SKM-1 treated with dmso at 0.1 percent for 144 hours (cell line): ENCODE results near the gene PTGFRN.
"Not testable (repeated sequence)": the region's sequence is repeated elsewhere in the genome, so short reads cannot be mapped to it uniquely, and the experiment has no call there.

Source experiments
- DNase-seq: peaks from one replicate; lab custom pipeline; 2025; ENCODE audit not compliant: unreplicated experiment; lab: John Stamatoyannopoulos, UW

PTGFRN gene

DNA sequence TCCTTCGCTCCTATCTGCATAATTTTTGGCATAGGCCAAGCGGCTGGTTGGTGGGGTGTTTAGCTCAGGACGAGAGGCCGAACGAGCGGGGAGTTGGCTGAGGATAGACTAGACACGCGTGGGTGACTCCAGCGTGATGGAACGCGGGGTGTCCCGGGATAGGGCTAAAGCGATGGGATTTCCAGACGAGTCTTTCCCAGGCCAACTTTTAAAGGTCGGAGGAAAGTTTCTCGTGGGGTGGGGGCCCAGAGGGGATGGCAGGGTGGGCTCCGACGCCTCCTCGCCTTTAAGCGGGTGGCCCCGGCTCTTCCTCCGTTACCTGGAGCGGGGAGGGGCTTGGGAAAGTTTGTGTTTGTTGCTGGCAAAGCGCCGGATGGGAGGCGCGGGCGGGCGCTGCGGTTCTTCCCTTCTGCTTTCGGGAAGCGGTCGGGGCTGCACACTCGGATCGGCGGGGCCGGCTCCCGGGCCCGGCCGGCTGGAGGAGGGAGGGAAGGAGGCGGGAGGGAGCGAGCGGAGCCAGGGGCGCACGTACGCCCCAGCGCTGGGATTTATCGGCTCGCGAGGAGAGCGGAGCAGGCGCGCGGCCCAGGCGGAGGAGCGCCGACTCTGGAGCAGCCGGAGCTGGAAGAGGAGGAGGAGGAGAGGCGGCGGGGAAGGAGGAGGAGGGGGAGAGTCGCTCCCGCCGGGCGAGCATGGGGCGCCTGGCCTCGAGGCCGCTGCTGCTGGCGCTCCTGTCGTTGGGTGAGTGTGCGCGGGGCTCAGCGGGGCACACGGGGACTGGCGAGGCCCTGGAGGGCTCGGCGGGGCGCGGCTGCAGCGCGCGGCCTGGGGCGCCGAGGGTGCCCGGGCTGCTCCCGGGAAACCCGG lies at the start of gene PTGFRN:
Gene PTGFRN, plus strand, starts transcription at position 405 of the 867 bp plus-strand sequence. Its CDS starts 288 bp downstream, at position 693.
- DNase-seq = peak; percentile 50

DNA sequence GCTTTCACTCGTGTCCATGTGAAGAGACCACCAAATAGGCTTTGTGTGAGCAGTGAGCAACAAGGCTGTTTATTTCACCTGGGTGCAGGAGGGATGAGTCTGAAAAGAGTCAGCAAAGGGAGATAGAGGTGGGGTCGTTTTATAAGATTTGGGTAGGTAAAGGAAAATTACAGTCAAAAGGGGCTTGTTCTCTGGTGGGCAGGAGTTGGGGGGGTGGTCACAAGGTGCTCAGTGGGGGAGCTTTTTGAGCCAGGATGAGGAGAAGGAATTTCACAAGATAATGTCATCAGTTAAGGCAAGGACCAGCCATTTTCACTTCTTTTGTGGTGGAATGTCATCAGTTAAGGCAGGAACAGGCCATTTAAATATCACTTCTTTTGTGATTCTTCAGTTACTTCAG lies 49.5 kb upstream of the PTGFRN start:
- not testable (repeated sequence) for DNase-seq

- DNase-seq = no peak
These were observed 48.6 kb upstream of the PTGFRN start for GRCh38 chr1:116861137-116861536.

- not testable (repeated sequence) for DNase-seq
These were observed 46.7 kb upstream of the PTGFRN start for GRCh38 chr1:116863031-116863430.

DNA sequence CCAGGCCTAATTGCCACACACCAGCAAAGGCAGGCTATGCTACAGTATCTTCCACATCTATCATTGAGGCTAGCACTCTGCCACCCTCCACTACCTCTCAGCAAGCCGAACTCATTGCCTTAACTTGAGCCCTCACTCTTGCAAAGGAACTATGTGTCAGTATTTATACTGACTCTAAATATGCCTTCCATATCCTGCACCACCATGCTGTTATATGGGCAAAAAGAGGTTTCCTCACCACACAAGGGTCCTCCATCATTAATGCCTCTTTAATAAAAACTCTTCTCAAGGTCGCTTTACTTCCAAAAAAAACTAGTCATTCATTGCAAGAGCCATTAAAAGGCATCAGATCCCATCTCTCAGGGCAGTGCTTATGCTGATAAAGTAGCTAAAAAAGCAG lies 43.2 kb upstream of the PTGFRN start:
- not testable (repeated sequence) for DNase-seq

GRCh38 chr1:116868385-116868784 lies 41.3 kb upstream of the PTGFRN start:
- no peak for DNase-seq

GRCh38 chr1:116869611-116870010 lies 40.1 kb upstream of the PTGFRN start:
- DNase-seq = no peak

- no peak for DNase-seq
These were observed 39.4 kb upstream of the PTGFRN start for GRCh38 chr1:116870300-116870699.

GRCh38 chr1:116871779-116872146 lies 38.0 kb upstream of the PTGFRN start:
- no peak for DNase-seq

DNA sequence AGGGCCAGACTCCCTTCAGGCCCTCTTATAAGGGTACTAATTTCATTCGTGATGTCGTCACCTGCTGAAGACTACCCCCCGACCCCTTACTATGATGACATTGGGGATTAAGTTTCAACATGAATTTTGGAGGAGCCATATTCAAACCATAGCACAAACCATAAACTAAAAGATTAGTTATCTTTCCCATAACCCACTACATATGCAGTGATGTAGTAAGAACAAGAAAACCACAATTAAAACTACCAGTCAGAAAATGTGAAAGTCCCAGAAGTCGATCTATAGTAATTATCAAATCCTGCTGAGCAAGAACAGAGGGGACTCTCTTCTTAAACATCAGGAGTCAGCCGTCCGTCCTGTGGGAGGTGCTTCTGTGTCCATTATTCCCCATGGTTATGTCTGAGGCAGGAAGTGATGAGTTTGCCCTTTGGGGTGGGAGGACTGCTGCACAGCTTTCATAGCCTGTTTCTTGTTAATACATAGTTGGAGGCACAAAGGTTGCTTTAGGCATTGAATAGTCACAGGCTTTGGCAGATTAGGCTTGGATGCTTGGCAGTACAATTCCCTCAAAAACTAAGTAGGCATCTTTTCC lies 35.9 kb upstream of the PTGFRN start:
- no peak for DNase-seq

DNA sequence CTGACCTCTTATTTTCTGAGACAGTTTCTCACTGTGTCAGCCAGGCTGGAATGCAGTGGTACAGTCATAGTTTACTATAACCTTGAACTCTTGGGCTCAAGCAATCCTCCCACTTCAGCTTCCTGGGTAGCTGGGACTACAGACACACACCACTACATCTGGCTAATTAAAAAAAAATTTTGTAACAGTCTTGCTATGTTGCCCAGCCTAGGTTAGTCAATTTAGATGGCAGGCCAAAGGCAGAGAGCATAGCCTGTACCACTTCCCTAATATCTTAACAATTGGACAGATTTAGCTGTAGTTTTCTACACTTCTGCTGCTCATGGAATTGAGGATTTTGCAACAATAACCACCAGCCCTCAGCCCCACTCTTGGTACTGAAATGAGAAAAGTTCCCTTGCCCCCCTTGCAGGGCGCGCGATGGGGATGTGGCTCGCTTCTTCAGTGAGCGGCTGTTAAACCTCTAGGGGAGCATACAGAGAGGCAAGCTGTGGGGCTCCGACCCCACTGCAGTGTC lies 34.9 kb upstream of the PTGFRN start:
- DNase-seq = peak; percentile 89

- DNase-seq = no peak
These were observed 34.3 kb upstream of the PTGFRN start for GRCh38 chr1:116875391-116875790.

- not testable (repeated sequence) for DNase-seq
These were observed 33.8 kb upstream of the PTGFRN start for GRCh38 chr1:116875946-116876345.

DNA sequence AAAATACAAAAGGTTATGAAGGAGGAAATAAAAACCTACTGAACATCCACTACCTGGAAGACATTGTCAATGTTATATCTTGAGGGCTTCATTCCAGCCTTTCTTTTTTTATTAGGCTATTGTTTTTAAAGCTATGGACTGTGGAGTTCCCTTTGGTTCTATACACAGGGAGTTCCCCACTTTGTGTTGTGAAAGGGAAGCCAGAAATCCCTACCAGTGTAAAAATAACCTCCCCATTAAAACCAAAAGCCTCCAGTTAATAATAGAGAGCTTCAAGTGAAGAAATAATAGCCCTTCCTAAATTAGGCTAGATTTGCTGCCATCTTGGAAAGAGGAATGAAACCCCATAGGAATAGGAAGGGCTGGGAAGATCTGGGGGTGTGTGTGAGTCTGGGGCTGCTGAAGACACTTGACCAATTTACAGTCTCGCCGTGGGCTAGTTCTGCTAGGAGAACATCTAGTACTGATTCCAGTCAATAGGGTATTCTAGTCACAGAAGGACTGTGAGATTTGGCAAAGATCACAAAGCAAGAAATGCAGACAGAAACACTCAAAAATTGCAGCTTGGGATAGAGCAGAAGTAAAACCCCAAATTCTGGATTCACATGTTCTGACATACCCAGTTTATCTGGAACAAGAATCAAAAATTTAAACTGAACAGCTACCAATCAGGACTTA lies 32.4 kb upstream of the PTGFRN start:
- DNase-seq = no peak

- peak; percentile 90 for DNase-seq
These were observed 30.8 kb upstream of the PTGFRN start for GRCh38 chr1:116878804-116879477.

DNA sequence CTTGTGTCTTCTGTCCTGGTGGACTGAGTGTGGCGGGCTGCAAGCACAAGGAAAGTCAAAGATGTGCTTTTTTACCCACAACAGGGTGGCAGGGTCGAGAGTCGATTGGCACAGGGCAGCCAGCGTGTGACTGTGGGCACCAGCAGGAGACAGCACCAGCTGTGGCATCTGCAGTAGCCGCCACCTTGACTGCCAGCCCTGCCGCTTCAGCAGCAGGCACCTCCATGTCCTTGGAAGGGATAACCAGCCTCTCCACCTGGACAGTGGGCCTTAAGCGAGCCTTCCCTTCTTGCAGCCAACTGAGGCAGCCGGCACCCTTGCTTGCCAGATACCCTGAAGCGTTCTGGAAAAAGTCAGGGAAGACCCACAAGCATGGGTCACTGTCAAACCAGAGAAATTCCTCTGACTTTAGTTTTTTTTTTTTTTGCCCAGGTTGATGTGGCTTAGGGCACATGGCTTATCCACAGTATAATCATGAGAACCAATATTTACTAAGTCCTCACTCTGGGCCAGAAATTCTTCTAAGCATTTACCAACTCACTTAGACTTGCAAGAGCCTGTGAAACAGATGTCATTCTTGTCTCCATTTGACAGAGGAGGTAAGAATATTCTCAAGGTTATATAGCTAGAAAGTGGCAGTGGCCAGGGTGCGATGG lies 30.1 kb upstream of the PTGFRN start:
- DNase-seq = no peak

GRCh38 chr1:116880917-116881316 lies 28.8 kb upstream of the PTGFRN start:
- DNase-seq = no peak

- DNase-seq = peak; percentile 87
These were observed 27.7 kb upstream of the PTGFRN start for GRCh38 chr1:116881879-116882520.

GRCh38 chr1:116882866-116883265 lies 26.9 kb upstream of the PTGFRN start:
- DNase-seq = no peak

- no peak for DNase-seq
These were observed 23.3 kb upstream of the PTGFRN start for GRCh38 chr1:116886291-116886878.
